Liver (tissue), 9 donors: Measurements from ENCODE around the gene NSDHL. TPM values are rescaled to one million over a fixed set of nuclear protein-coding genes. Genes with fewer than 3 reads are reported as not detected.

Source experiments
- DNase-seq: peaks from one replicate; pipeline ENCODE4 v3.0.0-alpha.2; 2017; ENCODE audit warnings: low spot score
- H3K27ac ChIP-seq, 2 donors: one replicate each; pipeline ENCODE4 v1.7.0; 2013; ENCODE audit warnings: inconsistent platforms in 2 of 2, low read length in 2 of 2, control low read depth in 1 of 2, low read depth in 1 of 2, mild to moderate bottlenecking in 1 of 2
- H3K27me3 ChIP-seq, 4 donors: one replicate each; pipeline versions ENCODE4 v1.6.1 to v1.7.0; 2013; ENCODE audit warnings: low read length in 3 of 4, inconsistent platforms in 1 of 4, mild to moderate bottlenecking in 1 of 4, moderate library complexity in 1 of 4; ENCODE audit not compliant: control insufficient read depth in 4 of 4, insufficient read depth in 4 of 4
- H3K36me3 ChIP-seq, 4 donors: one replicate each; pipeline versions ENCODE4 v1.6.1 to v1.7.0; 2013; ENCODE audit warnings: low read length in 3 of 4, mild to moderate bottlenecking in 3 of 4, low read depth in 1 of 4, moderate library complexity in 1 of 4; ENCODE audit not compliant: control insufficient read depth in 4 of 4, insufficient read depth in 3 of 4
- H3K4me1 ChIP-seq, 4 donors: one replicate each; pipeline versions ENCODE4 v1.6.1 to v1.7.0; 2013; ENCODE audit warnings: low read length in 3 of 4, mild to moderate bottlenecking in 3 of 4, moderate library complexity in 1 of 4; ENCODE audit not compliant: control insufficient read depth in 4 of 4, insufficient read depth in 4 of 4
- H3K4me3 ChIP-seq, 3 donors: one replicate each; pipeline versions ENCODE4 v1.6.1 to v1.7.0; 2013; ENCODE audit warnings: low read length in 3 of 3, control low read depth in 1 of 3, low read depth in 1 of 3, mild to moderate bottlenecking in 1 of 3
- H3K9ac ChIP-seq, 2 donors: one replicate each; pipeline ENCODE4 v1.7.0; 2013; ENCODE audit warnings: low read length in 2 of 2, mild to moderate bottlenecking in 2 of 2, moderate library complexity in 2 of 2, control low read depth in 1 of 2, low read depth in 1 of 2
- H3K9me3 ChIP-seq, 4 donors: one replicate each; pipeline versions ENCODE4 v1.6.1 to v1.7.0; 2013; ENCODE audit warnings: low read length in 3 of 4; ENCODE audit not compliant: control insufficient read depth in 4 of 4
- ATF3 ChIP-seq: IDR thresholded peaks from 2 replicates; pipeline ENCODE4 v1.6.1; 2016; ENCODE audit warnings: antibody characterized with exemption
- CTCF ChIP-seq: fragments of 150-350 bp; IDR thresholded peaks from 2 replicates; pipeline ENCODE4 v1.5.1; 2017; ENCODE audit warnings: improper control_type of control experiment, low read depth, low read length; ENCODE audit not compliant: missing input control
- EGR1 ChIP-seq, 2 donors: IDR thresholded peaks; 2 replicates each; pipeline ENCODE4 v1.6.1; 2016 to 2018; ENCODE audit warnings: antibody characterized with exemption in 2 of 2, low read depth in 2 of 2
- FOXA1 ChIP-seq: IDR thresholded peaks from 2 replicates; pipeline ENCODE4 v1.6.1; 2016; ENCODE audit warnings: antibody characterized with exemption
- FOXA2 ChIP-seq: IDR thresholded peaks from 2 replicates; pipeline ENCODE4 v1.6.1; 2016; ENCODE audit warnings: antibody characterized with exemption
- GABPA ChIP-seq, 2 donors: IDR thresholded peaks in 1 of 2; conservative IDR thresholded peaks in 1 of 2; 2 replicates each; pipeline ENCODE4 v1.6.1; 2016; ENCODE audit warnings: antibody characterized with exemption in 2 of 2, mild to moderate bottlenecking in 1 of 2, moderate library complexity in 1 of 2
- HNF4A ChIP-seq, 2 donors: conservative IDR thresholded peaks; 2 replicates each; pipeline ENCODE4 v1.6.1; 2016; ENCODE audit warnings: antibody characterized with exemption in 2 of 2, mild to moderate bottlenecking in 2 of 2
- HNF4G ChIP-seq: IDR thresholded peaks from 2 replicates; pipeline ENCODE4 v1.6.1; 2016; ENCODE audit warnings: antibody characterized with exemption
- JUND ChIP-seq, 2 donors: IDR thresholded peaks; 2 replicates each; pipeline ENCODE4 v1.6.1; 2016; ENCODE audit warnings: antibody characterized with exemption in 2 of 2
- MAX ChIP-seq: IDR thresholded peaks from 2 replicates; pipeline ENCODE4 v1.6.1; 2016; ENCODE audit warnings: antibody characterized with exemption
- RAD21 ChIP-seq, 2 donors: IDR thresholded peaks; 2 replicates each; pipeline ENCODE4 v1.6.1; 2016; ENCODE audit warnings: antibody characterized with exemption in 2 of 2, mild to moderate bottlenecking in 2 of 2
- REST ChIP-seq: IDR thresholded peaks from 2 replicates; pipeline ENCODE4 v1.6.1; 2016; ENCODE audit warnings: antibody characterized with exemption, mild to moderate bottlenecking
- RXRA ChIP-seq, 2 donors: IDR thresholded peaks; 2 replicates each; pipeline ENCODE4 v1.6.1; 2017 to 2018; ENCODE audit warnings: antibody characterized with exemption in 2 of 2, mild to moderate bottlenecking in 1 of 2
- TAF1 ChIP-seq: conservative IDR thresholded peaks from 2 replicates; pipeline ENCODE4 v1.6.1; 2016; ENCODE audit warnings: antibody characterized with exemption, mild to moderate bottlenecking
- YY1 ChIP-seq: IDR thresholded peaks from 2 replicates; pipeline ENCODE4 v1.6.1; 2016; ENCODE audit warnings: antibody characterized with exemption, mild to moderate bottlenecking
- ZBTB33 ChIP-seq: IDR thresholded peaks from 2 replicates; pipeline ENCODE4 v1.6.1; 2016; ENCODE audit warnings: antibody characterized with exemption
- WGBS: extraction: QIAGEN DNeasy Blood & Tissue Kit; methylation state at CpG from one replicate; pipeline ENCODE4 v1.1.7; 2013; 5-methylcytosine and 5-hydroxymethylcytosine counted together
- polyA plus RNA-seq, 2 donors: library from polyadenylated mRNA; stranded (reverse) in 1 of 2; unstranded in 1 of 2; fragments of 200-250 nt in 1 of 2; fragments of >200 nt in 1 of 2; fragmentation: Nextera tagmentation in 1 of 2; extraction: Ambion mirVana in 1 of 2; gene quantifications; one replicate each; pipeline versions ENCODE4 v1.2.1 to v1.2.3, GENCODE V29; 2013 to 2015
- total RNA-seq, 2 donors: library from RNA; depleted of rRNA; stranded (reverse); fragments of >200 nt; gene quantifications; one replicate each; pipeline ENCODE4 v1.2.3, GENCODE V29; 2014
- donor health status: healthy.
- donor health status: healthy.
- donor health status: healthy.
- donor health status: healthy.
- donor health status: healthy.

NSDHL gene
- total and polyA plus RNA-seq, 4 donors: 23.8 to 63.6 (median 38.6) TPM

- H3K36me3 ChIP-seq: no peaks in the 10 kb centered on the region
- DNase-seq: no peak
Measured at GRCh38 chrX:152892499-152892898, 61.6 kb downstream of the NSDHL start.

GRCh38 chrX:152892999-152893891, 62.4 kb downstream of the NSDHL start:
- WGBS: 70% methylated on average over 22 of the region's 22 CpGs
- TF ChIP-seq FOXA1 (no peak), RXRA (IDR thresholded peaks at IDR 0.05) (no peak), GABPA (IDR thresholded peaks at IDR 0.05 in 1 of 2, conservative IDR thresholded peaks at IDR 0.05 in 1 of 2) (no peak), TAF1 (no peak), EGR1 (IDR thresholded peaks at IDR 0.05; ENCODE audit: low read depth in 2 of 2) (no peak), RAD21 (IDR thresholded peaks at IDR 0.05) (no peak), YY1 (no peak), HNF4A (conservative IDR thresholded peaks at IDR 0.05) (no peak), JUND (IDR thresholded peaks at IDR 0.05) (no peak), HNF4G (no peak), CTCF (no peak), MAX (no peak), REST (no peak), ATF3 (no peak), ZBTB33 (no peak), FOXA2 (no peak)

More at GRCh38 chrX:152892499-152892898, 61.6 kb downstream of the NSDHL start:
- Histone ChIP-seq H3K27ac (no peak overlapping the region), H3K4me1 (no peaks in the 10 kb centered on the region), H3K9ac (no peak overlapping the region), H3K27me3 (peaks cover 0 to 13% (median 2%) of the 10 kb centered on the region in 4 donors), H3K4me3 (no peak overlapping the region), H3K9me3 (no peaks in the 10 kb centered on the region)
- WGBS: 87% methylated on average over 4 of the region's 4 CpGs
- TF ChIP-seq RAD21 (IDR thresholded peaks at IDR 0.05) (no peak), ATF3 (no peak)

More at GRCh38 chrX:152892999-152893891, 62.4 kb downstream of the NSDHL start:
- DNase-seq: no peak
- H3K4me1 ChIP-seq: no peaks in the 10 kb centered on the region
- H3K27ac ChIP-seq: no peak overlapping the region
- H3K27me3 ChIP-seq: peaks cover 0 to 13% (median 2%) of the 10 kb centered on the region in 4 donors
- H3K9me3 ChIP-seq: no peaks in the 10 kb centered on the region
- no peak overlapping the region for H3K9ac ChIP-seq
- H3K4me3 ChIP-seq: no peak overlapping the region
- H3K36me3 ChIP-seq: no peaks in the 10 kb centered on the region
